Astrocyte (in vitro differentiated cells and primary cell): ENCODE measurements around the gene EFNB2. TPM values are rescaled to one million over a fixed set of nuclear protein-coding genes. Genes with fewer than 3 reads are reported as not detected.

Source experiments
- DNase-seq: peaks from one replicate; pipeline ENCODE4 v3.0.0-alpha.2; 2010; ENCODE audit warnings: low read depth
- FAIRE-seq: peaks from 2 replicates; lab custom pipeline; 2011; peaks lifted over from hg19 to GRCh38; lab: Jason Lieb, UNC
- H2AFZ ChIP-seq: 2 replicates; pipeline ENCODE4 v1.6.0; 2012; ENCODE audit warnings: low read depth, low read length, inconsistent platforms
- H3K27ac ChIP-seq: 2 replicates; pipeline ENCODE4 v1.5.1; 2011; ENCODE audit warnings: low read depth, low read length, inconsistent platforms
- H3K27me3 ChIP-seq: 2 replicates; pipeline ENCODE4 v1.6.0; 2011; ENCODE audit warnings: low read length, inconsistent platforms; ENCODE audit not compliant: insufficient read depth
- H3K36me3 ChIP-seq: 2 replicates; pipeline ENCODE4 v1.5.1; 2011; ENCODE audit warnings: low read length, inconsistent platforms; ENCODE audit not compliant: insufficient read depth
- H3K4me1 ChIP-seq: 2 replicates; pipeline ENCODE4 v1.5.1; 2011; ENCODE audit warnings: low read length, inconsistent platforms; ENCODE audit not compliant: insufficient read depth
- H3K4me2 ChIP-seq: 2 replicates; pipeline ENCODE4 v1.6.0; 2012; ENCODE audit warnings: low read length, inconsistent platforms
- H3K4me3 ChIP-seq: 2 replicates; pipeline ENCODE4 v1.5.1; 2011; ENCODE audit warnings: low read depth, mild to moderate bottlenecking, low read length, inconsistent platforms; ENCODE audit not compliant: insufficient read depth
- H3K79me2 ChIP-seq: 2 replicates; pipeline ENCODE4 v1.6.0; 2012; ENCODE audit warnings: mild to moderate bottlenecking, low read length, inconsistent platforms; ENCODE audit not compliant: insufficient read depth
- H3K9ac ChIP-seq: 2 replicates; pipeline ENCODE4 v1.6.0; 2012; ENCODE audit warnings: mild to moderate bottlenecking, low read length, inconsistent platforms
- H3K9me3 ChIP-seq: 2 replicates; pipeline ENCODE4 v1.5.1; 2012; ENCODE audit warnings: low read depth, mild to moderate bottlenecking, low read length, inconsistent platforms; ENCODE audit not compliant: insufficient read depth
- H4K20me1 ChIP-seq: 2 replicates; pipeline ENCODE4 v1.6.0; 2012; ENCODE audit warnings: low read length, inconsistent platforms; ENCODE audit not compliant: insufficient read depth
- H3K27ac Mint-ChIP-seq: one replicate; pipeline ENCODE4 v1.8.0; 2021; ENCODE audit warnings: mild to moderate bottlenecking, mixed read lengths; ENCODE audit not compliant: unreplicated experiment
- H3K27me3 Mint-ChIP-seq: one replicate; pipeline ENCODE4 v1.8.0; 2021; ENCODE audit warnings: low read depth, mixed read lengths; ENCODE audit not compliant: unreplicated experiment
- H3K36me3 Mint-ChIP-seq: one replicate; pipeline ENCODE4 v1.8.0; 2021; ENCODE audit warnings: low read depth, mixed read lengths; ENCODE audit not compliant: unreplicated experiment
- H3K4me1 Mint-ChIP-seq: one replicate; pipeline ENCODE4 v1.8.0; 2021; ENCODE audit warnings: low read depth, mixed read lengths; ENCODE audit not compliant: unreplicated experiment
- H3K4me3 Mint-ChIP-seq: one replicate; pipeline ENCODE4 v1.8.0; 2021; ENCODE audit warnings: mild to moderate bottlenecking, moderate library complexity, mixed read lengths; ENCODE audit not compliant: unreplicated experiment
- H3K9me3 Mint-ChIP-seq: one replicate; pipeline ENCODE4 v1.8.0; 2021; ENCODE audit warnings: mild to moderate bottlenecking, mixed read lengths; ENCODE audit not compliant: unreplicated experiment
- EZH2 ChIP-seq: IDR thresholded peaks from 2 replicates; pipeline ENCODE4 v1.6.1; 2012; ENCODE audit warnings: mild to moderate bottlenecking, low read length, inconsistent platforms; ENCODE audit not compliant: insufficient read depth
- total RNA-seq: library from RNA; stranded (reverse); gene quantifications from 2 replicates; pipeline ENCODE4 v1.2.1, GENCODE V29; 2021
- TF ChIP-seq, protein P1 (sequence below): IDR thresholded peaks from 2 replicates; pipeline ENCODE4 v1.5.1; 2011; ENCODE audit warnings: low read depth, mild to moderate bottlenecking, inconsistent platforms, low read length, moderate library complexity; ENCODE audit not compliant: insufficient read depth

EFNB2 gene
- total RNA-seq, 1 donor from 2014 or later, result 93.2 TPM

DNA sequence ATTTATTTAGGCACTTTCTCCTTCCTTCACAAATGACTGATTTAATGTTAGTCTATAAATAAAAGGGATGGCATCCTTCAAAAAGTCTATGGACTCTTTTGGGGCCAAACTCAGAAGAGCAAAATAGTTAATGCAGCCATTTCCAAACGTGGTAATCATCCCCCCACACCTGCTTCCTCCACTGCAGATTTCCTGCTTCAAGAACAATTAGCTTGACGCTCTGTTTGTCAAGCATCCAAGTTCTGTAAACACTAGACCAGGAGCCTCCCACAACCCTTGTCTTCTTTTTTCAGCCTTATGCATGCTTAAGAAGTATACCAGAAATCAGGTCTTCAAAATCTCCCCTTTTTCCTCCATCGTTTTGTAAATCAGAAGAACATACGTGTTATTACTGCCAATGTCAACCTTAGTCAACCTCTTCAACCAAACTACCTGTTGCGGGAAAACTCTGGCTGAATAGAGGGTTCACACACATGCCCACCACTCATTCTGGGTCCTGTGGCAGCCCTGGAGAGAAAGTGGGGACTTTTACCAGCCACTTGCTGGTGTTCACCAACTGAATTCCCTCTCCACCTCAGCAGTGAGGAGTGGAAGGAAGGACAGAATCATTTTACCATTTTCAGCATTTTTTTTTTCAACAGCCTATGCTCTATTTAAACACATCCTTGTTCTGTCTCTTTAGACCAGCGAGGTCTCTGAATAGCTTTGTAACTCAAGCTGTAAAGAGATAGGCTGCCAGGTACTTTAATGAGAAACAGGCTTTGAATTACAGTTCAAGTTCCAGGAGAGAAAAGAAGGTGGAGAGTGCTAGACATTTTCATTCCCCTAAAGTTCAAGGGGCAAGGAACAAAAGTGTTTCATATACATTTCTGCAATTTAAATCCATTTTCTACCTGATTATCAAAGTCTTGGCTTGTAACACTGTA, 39.1 kb downstream of the EFNB2 start:
- no peak overlapping the region for H3K4me3 ChIP-seq
- H3K4me1 ChIP-seq, result peaks cover 17% of the 10 kb centered on the region
- H3K4me1 Mint-ChIP-seq, result peaks cover 50% of the 10 kb centered on the region
- no peak for DNase-seq
- H3K27ac ChIP-seq, result no peak overlapping the region
- H3K4me3 Mint-ChIP-seq, result peak overlapping the region; percentile 47
- H3K27ac Mint-ChIP-seq, result peak overlapping the region; percentile 16
- no peaks in the 10 kb centered on the region for H3K9me3 Mint-ChIP-seq
- H3K9me3 ChIP-seq, result no peaks in the 10 kb centered on the region
- TF ChIP-seq, protein P1, sequence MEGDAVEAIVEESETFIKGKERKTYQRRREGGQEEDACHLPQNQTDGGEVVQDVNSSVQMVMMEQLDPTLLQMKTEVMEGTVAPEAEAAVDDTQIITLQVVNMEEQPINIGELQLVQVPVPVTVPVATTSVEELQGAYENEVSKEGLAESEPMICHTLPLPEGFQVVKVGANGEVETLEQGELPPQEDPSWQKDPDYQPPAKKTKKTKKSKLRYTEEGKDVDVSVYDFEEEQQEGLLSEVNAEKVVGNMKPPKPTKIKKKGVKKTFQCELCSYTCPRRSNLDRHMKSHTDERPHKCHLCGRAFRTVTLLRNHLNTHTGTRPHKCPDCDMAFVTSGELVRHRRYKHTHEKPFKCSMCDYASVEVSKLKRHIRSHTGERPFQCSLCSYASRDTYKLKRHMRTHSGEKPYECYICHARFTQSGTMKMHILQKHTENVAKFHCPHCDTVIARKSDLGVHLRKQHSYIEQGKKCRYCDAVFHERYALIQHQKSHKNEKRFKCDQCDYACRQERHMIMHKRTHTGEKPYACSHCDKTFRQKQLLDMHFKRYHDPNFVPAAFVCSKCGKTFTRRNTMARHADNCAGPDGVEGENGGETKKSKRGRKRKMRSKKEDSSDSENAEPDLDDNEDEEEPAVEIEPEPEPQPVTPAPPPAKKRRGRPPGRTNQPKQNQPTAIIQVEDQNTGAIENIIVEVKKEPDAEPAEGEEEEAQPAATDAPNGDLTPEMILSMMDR, result no peak
- TF ChIP-seq EZH2, result no peak
- peaks cover 28% of the 10 kb centered on the region for H3K36me3 Mint-ChIP-seq
- peaks cover 95% of the 10 kb centered on the region for H3K79me2 ChIP-seq
- peaks cover 35% of the 10 kb centered on the region for H3K36me3 ChIP-seq
- peaks cover 44% of the 10 kb centered on the region for H4K20me1 ChIP-seq
- no peak for FAIRE-seq
- no peaks in the 10 kb centered on the region for H3K27me3 ChIP-seq
- no peak overlapping the region for H3K9ac ChIP-seq
- no peaks in the 10 kb centered on the region for H3K27me3 Mint-ChIP-seq
- no peak overlapping the region for H2AFZ ChIP-seq
- H3K4me2 ChIP-seq, result no peak overlapping the region

DNA sequence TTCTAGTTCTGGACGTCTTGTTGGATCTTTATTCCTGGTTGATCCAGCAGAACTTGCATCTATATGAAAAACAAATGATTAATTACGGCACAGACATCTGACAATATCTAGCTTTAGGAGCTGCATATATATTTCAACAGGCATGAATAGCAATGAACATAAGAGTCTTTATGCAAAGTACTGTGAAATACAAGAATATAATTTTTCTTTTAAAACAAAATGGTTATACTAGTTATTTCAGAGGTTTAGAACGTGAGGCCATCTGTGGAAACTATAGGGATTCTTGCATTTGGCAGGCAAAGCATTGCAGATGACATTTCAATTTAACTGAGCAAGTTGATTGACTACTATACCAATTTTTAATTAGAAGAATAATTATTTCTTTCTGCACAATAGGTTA, 40.5 kb downstream of the EFNB2 start:
- Histone ChIP-seq H3K27me3 (no peaks in the 10 kb centered on the region), H3K9ac (no peak overlapping the region), H3K4me1 (peaks cover 9% of the 10 kb centered on the region), H2AFZ (no peak overlapping the region), H3K9me3 (no peaks in the 10 kb centered on the region), H3K79me2 (peaks cover 85% of the 10 kb centered on the region), H4K20me1 (peaks cover 50% of the 10 kb centered on the region), H3K4me2 (no peak overlapping the region), H3K36me3 (peaks cover 47% of the 10 kb centered on the region), H3K4me3 (no peak overlapping the region), H3K27ac (no peak overlapping the region)
- TF ChIP-seq, protein P1, result no peak
- TF ChIP-seq EZH2, result no peak
- no peak overlapping the region for H3K27ac Mint-ChIP-seq
- H3K27me3 Mint-ChIP-seq, result no peaks in the 10 kb centered on the region
- H3K36me3 Mint-ChIP-seq, result peaks cover 25% of the 10 kb centered on the region
- no peak overlapping the region for H3K4me3 Mint-ChIP-seq
- DNase-seq (no peak), FAIRE-seq (no peak)
- H3K9me3 Mint-ChIP-seq, result no peaks in the 10 kb centered on the region
- H3K4me1 Mint-ChIP-seq, result peaks cover 41% of the 10 kb centered on the region

GRCh38 chr13:106494506-106494905, 41.0 kb downstream of the EFNB2 start:
- Mint-ChIP-seq H3K4me1 (peaks cover 36% of the 10 kb centered on the region), H3K36me3 (peaks cover 24% of the 10 kb centered on the region), H3K27ac (no peak overlapping the region), H3K9me3 (no peaks in the 10 kb centered on the region), H3K4me3 (no peak overlapping the region), H3K27me3 (no peaks in the 10 kb centered on the region)
- Histone ChIP-seq H4K20me1 (peaks cover 48% of the 10 kb centered on the region), H2AFZ (no peak overlapping the region), H3K27ac (no peak overlapping the region), H3K9me3 (no peaks in the 10 kb centered on the region), H3K4me2 (no peak overlapping the region), H3K79me2 (peaks cover 81% of the 10 kb centered on the region), H3K27me3 (no peaks in the 10 kb centered on the region), H3K4me1 (peaks cover 7% of the 10 kb centered on the region), H3K9ac (no peak overlapping the region), H3K36me3 (peaks cover 47% of the 10 kb centered on the region), H3K4me3 (no peak overlapping the region)
- DNase-seq (no peak), FAIRE-seq (peak; percentile 73)
- TF ChIP-seq, protein P1, result no peak
- no peak for TF ChIP-seq EZH2
